ENCODE results near the gene LRGUK.

GRCh38 chr7:134234216-134234615 lies 107.1 kb downstream of the LRGUK start:
- TF ChIP-seq CTCF (conservative IDR thresholded peaks at IDR 0.05; ENCODE audit: low read length) = no peak
- no peak for TF ChIP-seq EZH2phosphoT487 (IDR thresholded peaks at IDR 0.05; ENCODE audit: borderline replicate concordance)
